Stimulated activated CD4-positive, alpha-beta T cell treated with anti-CD3 and anti-CD28 coated beads, Interleukin-12 subunit alpha, Interleukin-12 subunit beta, amount 100 ng/mL, for 48 hours (primary cell): ENCODE measurements around the gene BARHL1.

Experiments
- DNase-seq, 3 donors: peaks; one replicate each; pipeline ENCODE4 v3.0.0-alpha.2; 2020; ENCODE audit warnings: low read depth in 2 of 3, low spot score in 1 of 3

Gene BARHL1

DNA sequence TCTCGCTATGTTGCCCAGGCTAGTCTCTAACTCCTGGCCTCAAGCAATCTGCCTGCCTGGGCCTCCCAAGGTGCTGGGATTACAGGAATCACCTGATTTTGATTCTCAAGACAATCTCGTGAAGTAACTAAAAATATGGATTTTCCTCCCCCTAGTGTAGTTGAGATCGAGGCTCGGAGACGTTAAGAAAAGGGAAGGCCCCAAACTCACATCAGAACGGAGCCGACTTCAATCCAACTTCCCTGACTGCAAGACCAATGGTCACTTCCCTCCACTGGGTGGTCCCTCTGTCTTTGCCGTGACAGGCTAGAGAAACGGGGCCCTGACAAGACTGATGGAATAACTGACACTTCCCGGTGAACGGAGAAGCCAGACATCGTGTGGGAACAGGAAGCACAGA is 28.3 kb downstream of the BARHL1 start:
- no peak for DNase-seq

GRCh38 chr9:132614324-132614723 is 31.9 kb downstream of the BARHL1 start:
- no peak for DNase-seq

GRCh38 chr9:132615774-132616173 is 33.4 kb downstream of the BARHL1 start:
- no peak for DNase-seq

DNA sequence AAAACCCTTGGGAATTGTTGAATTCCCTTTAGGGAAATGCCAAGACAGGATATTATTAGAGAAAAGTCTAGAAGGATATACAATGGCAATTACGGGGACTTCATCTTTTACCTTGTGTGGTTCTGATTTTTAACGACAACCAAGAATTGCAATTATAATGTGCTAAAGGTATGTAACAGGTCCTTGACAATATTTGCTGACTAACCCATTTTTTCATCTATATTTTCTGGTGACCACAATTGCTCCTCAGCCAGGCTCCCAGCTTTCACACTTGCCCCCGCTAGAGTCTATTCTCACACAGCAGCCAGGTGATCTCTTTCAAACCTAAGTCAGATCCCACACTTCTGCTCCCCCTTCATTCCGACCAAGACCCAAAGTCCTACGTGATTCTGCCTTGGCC is 34.3 kb downstream of the BARHL1 start:
- no peak for DNase-seq

- no peak for DNase-seq
Observed at GRCh38 chr9:132622159-132622558, 39.8 kb downstream of the BARHL1 start.

GRCh38 chr9:132626285-132626684 is 43.9 kb downstream of the BARHL1 start:
- DNase-seq: no peak

DNA sequence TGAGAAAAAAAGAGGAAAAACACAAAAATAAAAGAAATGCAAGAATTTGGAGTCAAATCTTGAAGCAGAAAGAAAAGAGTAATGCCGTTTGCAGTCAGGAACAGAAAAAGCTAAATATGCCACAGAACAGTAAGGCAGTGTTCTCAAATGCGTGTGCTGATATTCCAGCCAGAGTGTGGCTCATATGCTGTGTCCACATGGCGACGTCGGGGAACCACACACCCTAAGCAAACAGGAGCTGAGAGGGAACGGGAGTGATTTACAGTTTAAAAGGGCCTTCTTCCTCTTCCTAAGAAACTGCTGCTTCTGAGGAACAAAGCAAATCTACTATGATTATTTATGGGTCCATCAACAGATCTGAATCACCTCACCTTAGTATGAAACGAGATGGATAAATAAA is 44.7 kb downstream of the BARHL1 start:
- no peak for DNase-seq

DNA sequence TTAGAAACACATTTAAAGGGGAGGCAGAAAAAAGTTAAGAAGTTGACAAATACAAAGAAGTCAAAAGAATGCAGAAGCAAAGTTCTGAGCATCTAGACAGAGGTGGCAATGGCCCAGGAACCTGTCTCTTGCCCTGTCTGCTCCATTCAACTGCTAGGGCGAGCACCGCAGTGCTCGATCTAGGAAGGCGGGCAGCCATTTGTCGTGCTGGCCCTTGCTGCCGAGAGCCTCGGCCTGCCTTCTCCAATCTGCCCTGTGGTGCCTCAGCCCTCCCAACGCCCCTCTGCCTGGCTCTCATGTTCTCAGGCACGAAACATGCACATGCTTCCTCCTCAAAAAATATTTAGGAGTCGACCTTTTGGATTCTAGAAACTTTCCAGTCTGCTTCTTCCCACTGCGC is 45.2 kb downstream of the BARHL1 start:
- no peak for DNase-seq

DNA sequence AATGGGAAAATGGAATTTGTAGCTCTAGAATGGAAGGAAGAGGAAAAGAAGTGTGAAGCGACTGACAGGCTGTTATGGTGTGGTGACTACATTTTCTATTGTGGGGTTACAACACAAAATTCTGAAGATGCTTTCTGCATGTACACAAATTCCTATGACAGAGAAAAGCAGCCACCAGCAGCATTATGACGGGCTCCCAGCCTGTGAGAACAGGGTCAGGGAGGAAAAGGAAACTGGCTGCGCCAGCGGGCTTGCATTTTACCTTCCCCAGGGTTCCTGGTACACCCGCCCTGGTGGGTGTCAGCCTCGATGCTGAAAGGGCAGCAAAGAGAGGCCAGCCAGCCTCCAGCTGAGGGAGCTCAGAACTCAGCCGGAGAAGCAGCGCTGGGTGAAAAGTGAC is 46.3 kb downstream of the BARHL1 start:
- no peak for DNase-seq

DNA sequence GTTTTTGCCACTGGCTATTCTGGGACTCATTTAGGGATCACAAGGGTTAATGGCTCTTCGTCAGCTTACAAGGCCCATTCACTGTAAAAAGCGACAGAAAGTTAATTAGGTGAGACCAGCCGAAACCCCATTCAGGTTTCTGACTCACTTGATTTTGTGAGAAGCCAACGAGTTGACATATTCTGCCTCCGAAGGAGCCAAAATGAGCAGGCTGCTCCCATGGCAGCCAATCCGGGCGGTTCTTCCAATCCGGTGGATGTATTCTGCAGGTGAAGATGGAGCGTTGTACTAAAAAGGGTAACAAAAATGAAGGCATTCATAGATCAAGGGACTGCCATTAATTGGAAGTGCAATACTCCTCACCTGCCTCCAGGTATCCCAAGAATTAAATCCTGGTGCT is 47.7 kb downstream of the BARHL1 start:
- no peak for DNase-seq

- DNase-seq: no peak
Observed at GRCh38 chr9:132630811-132631210, 48.4 kb downstream of the BARHL1 start.

GRCh38 chr9:132631280-132631679 is 48.9 kb downstream of the BARHL1 start:
- no peak for DNase-seq

DNA sequence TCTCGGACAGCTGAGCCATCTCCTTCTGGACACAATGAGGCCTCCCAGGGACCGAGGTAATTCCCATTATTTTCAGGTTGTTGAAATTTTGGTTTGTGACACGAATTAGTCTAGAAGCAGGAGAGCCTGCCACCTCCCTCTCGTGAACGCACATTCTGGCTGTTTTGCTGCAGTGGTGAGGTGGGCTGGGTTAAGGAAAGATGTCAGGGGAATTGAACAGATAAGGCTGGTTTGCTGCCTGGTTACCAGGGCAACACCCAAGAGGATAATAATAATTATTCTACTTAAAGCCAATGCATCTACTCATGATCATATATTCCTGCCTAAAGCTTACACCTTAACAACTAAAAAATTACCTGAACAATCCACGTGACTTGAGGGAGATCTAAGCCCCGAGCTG is 49.3 kb downstream of the BARHL1 start:
- no peak for DNase-seq

GRCh38 chr9:132632413-132633129 is 50.2 kb downstream of the BARHL1 start:
- DNase-seq: no peak

- no peak for DNase-seq
Observed at GRCh38 chr9:132634327-132634726, 51.9 kb downstream of the BARHL1 start.

- no peak for DNase-seq
Observed at GRCh38 chr9:132637351-132637750, 54.9 kb downstream of the BARHL1 start.

GRCh38 chr9:132637801-132638200 is 55.4 kb downstream of the BARHL1 start:
- no peak for DNase-seq

GRCh38 chr9:132638240-132638639 is 55.8 kb downstream of the BARHL1 start:
- no peak for DNase-seq

DNA sequence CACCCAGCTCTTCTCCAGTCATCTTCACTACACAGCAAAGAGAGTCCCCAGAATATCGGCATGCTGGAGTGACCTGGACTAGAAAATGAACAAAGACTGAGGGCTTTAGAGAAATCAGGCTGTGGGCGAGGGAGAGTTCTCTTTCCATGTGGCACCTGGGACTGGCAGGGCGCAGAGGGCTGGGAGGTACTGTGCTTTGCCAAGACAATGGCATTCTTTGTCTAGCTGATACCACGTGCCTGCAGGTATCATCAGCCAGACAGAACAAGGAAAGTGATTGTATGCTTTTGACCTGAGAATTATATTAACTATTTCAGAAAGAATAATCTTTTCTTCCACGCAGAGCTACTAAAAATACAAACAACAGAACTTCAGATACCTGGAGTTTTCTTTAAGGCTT is 56.9 kb downstream of the BARHL1 start:
- no peak for DNase-seq
